DMS153 treated with DMSO at 0.1 percent for 48 hours (cell line): Measurements from ENCODE around the gene HOXD13.

ENCODE experiments used
- DNase-seq: peaks from one replicate; lab custom pipeline; 2025; ENCODE audit not compliant: unreplicated experiment; lab: John Stamatoyannopoulos, UW

The HOXD13 gene

DNA sequence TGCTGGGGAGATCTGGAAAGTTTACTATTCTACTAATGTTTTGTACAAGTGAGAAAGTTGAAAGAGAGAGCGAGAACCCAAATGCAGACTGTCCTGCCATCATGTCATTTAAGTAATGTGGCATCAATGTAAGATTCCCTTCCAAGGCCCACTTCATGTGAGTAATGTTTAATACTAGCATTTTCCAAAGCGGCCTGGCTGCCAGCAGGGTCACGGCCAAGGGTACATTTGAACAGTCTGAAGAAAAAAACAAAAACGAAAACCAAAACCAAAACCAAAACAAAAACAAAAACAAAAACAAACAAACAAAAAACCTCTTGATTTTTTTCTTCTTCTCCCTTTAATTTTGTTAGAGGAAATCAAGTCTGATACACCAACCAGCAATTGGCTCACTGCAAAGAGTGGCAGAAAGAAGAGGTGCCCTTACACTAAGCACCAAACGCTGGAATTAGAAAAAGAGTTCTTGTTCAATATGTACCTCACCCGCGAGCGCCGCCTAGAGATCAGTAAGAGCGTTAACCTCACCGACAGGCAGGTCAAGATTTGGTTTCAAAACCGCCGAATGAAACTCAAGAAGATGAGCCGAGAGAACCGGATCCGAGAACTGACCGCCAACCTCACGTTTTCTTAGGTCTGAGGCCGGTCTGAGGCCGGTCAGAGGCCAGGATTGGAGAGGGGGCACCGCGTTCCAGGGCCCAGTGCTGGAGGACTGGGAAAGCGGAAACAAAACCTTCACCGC lies 26.2 kb downstream of the HOXD13 start:
- peak; percentile 95 for DNase-seq

DNA sequence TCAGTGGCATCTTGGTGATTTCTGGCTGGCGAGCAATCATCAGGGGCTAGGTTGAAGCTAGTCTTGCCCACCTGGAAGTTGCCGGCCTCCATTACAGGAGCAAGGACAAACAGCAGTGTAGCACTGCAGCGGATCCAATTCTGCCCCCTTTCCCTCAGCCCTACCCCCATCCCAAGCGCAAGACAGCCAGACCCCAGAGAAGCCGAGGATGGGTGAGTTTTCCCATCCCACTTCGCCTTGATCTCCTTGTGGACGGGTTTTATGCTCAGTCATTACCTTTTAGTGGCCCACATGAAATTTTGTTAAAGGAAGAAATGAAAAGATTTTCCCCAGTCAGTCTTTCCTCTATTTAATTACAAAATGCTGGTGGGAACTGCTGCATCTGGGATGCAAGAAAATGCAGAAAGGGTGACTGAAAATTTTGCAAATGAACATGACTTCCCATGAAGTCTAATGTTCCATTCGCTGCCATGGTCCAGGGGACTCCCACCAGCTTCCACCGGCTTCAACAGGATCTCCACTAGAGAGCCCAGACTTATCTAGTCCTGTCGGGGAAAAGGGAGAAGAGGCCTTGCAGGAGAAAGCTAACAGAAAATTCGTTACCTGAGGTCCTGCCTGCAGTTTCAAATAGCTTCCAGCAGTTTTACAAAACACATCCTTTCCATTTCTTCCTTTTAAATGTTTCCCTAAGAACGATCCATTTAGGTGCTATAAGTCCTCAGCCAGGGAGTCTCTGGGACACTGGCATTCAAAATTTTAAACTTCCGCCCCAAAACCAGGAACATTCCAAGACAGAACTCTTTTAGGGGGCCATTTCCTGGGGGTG lies 28.1 kb downstream of the HOXD13 start:
- no peak for DNase-seq

DNA sequence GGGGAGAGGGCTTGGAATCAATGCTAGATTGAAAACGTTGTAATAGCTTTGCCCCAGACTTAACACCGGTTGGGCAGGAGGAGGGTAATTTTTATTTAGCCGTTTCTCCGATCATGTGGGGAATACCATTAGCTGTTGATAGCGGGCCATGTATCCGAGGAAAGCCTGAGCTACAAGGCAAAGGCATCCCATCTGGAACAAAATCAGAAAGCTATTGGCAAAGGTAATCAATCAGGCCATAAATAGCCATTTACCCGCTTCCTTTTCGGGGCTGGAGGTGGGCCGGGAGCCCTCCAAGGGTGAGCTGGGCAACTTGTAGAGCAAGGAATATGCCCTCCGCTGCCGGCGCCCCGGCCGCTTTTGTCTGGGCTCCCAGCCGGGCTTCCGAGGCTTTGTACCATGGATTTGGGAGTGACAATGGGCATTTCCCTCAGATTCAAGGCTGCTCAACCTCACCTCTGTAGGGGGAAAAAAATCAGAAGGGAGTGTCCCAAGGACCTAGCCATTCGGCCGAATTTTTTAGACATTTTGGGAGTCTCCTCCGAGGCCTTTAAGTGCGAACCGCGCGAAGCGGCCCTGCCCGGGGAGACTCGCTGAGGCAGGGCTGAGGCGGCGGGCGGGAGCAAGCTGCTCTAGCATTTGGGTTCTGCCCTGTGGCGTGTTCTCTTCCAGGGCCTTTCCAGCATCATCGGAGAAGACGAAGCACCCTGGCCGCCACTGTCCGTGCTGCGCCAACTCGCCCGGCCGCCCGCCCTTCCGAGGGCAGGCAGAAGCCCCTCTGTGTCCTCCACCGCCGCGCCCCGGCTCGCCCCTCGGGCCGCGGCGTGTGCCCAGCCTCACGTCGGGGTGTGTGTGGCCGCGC lies 28.9 kb downstream of the HOXD13 start:
- DNase-seq = no peak

DNA sequence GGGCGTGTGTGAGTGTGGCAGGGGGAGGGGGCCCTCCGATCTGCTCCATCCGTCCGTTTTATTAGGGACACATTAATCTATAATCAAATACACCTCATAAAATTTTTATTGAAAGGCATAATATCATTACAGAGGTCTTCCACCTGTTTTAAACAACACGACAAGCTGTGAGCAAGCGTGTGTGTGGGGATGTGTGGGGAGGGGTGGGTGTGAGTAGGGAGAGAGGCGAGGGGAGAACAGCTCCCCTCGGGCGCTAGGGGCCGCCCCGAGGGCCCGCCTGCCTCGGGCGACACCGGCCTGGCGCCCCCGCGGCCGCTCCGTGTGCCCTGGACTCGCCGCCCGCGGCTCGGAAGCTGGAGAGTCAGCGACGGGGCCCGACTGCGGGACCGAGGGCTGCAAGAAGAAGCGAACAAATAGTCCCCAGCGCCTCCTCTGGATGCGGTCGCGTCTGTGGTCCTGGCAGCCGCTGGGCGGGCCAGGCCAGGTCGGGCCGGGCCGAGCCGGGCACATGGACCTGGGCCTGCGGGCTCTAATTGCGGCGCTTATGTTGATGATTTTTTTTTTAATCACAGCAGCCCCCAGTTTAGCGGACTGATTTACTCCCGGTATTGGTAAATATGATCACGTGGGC lies 29.6 kb downstream of the HOXD13 start:
- DNase-seq = no peak

DNA sequence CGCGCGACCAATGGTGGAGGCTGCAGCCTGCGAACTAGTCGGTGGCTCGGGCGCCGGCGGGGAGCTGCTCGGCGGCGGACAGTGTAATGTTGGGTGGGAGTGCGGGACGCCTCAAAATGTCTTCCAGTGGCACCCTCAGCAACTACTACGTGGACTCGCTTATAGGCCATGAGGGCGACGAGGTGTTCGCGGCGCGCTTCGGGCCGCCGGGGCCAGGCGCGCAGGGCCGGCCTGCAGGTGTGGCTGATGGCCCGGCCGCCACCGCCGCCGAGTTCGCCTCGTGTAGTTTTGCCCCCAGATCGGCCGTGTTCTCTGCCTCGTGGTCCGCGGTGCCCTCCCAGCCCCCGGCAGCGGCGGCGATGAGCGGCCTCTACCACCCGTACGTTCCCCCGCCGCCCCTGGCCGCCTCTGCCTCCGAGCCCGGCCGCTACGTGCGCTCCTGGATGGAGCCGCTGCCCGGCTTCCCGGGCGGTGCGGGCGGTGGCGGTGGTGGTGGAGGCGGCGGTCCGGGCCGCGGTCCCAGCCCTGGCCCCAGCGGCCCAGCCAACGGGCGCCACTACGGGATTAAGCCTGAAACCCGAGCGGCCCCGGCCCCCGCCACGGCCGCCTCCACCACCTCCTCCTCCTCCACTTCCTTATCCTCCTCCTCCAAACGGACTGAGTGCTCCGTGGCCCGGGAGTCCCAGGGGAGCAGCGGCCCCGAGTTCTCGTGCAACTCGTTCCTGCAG lies 30.3 kb downstream of the HOXD13 start, which contains the start of gene HOXD9:
HOXD9 (plus strand) TSS at position 37 of the 728 bp plus-strand sequence; CDS start at position 87, 50 bp downstream.
- no peak for DNase-seq

DNA sequence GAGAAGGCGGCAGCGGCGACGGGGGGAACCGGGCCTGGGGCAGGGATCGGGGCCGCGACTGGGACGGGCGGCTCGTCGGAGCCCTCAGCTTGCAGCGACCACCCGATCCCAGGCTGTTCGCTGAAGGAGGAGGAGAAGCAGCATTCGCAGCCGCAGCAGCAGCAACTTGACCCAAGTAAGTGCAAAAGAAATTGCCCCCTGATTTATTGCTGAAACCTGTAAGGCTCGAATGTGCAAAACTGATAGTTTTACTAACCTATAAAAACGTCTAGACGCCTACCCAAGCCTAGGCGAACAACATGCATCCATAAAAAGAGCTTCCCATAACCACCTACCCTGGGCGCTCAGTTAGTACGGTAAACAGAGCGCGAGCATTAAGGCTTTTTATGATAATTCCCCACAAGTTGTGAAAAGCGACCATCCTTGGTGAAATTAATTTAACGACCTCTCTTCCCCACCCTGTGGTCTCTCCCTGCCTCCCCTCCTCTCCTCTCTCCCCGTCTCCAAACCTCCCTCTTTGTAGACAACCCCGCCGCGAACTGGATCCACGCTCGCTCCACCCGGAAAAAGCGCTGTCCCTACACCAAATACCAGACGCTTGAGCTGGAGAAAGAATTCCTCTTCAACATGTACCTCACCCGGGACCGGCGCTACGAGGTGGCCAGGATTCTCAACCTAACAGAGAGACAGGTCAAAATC lies 31.0 kb downstream of the HOXD13 start:
- DNase-seq = no peak

DNA sequence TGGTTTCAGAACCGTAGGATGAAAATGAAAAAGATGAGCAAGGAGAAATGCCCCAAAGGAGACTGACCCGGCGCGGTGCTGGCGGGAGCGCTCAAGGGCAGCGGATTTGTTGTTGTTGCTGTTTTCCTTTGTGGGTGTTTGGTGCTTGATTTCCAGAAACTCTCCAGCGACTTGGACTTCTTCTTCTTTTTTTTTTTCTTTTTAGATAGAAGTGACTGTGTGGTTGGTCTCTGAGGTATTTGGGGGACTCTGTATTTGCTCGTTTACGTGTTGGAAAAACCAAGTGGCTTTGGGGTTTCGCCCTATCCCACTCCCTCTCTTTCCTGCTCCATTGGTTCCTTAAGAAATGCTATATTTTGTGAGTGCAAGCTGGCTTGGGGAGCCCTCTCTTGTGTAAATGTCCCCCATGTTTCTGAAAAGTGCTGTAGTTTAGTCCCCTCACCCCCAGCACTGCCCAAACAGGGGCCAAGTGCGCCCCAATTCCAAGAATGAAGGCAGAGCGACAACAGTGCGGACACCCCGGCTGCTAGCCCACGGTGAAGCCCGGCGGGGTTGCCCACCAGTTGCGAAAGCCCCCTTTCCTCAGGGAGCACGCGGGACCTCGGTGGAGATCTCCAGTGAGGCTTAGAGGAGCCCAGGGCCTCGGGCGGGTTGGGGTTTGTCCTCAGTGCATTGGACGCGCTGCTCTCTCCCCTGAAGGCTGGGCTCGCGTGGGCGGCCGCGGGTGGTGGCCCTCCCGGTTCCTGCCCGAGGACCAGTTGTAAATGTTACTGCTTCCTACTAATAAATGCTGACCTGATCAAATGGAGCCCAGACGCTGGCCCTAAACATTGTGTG lies 31.8 kb downstream of the HOXD13 start:
- no peak for DNase-seq

DNA sequence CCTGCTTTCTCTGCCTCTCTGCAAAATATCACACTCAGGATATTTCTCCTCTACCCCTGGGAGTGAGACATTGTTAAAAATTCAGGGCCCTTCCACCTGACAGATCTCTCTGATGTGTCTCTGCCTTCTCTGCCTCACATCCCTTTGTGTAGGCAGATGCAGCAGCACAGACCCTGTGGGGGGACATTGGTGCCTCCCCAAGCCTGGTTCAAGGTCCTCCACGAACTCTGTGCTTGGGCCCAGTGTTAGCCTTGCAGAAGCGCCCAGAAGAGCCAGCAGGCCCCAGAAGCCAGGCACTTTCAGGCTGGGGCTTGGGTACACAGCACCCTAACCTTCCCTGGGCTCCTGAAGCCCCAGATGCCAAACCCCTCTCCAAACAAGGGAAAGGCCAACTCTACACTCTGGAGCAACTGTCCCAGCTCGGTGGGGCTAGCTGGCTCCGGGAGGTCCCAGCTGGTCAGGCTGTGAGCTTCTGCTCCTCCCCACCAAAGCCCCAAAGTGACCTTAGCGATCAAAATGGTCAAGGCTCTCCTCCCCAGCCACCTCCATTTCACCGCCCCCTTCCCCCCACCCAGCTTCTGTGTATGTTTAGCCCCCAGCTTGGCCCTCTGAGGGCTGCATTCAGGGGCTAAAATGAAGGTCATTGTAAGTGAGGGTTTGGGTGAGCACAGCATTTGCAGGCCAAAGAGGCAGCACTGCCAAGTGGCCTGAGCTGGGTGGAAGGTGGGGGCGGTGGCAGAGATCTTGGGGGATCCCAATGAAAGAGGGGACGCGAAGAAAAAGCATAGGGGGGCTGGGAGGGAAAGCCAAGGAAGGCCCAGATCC lies 32.6 kb downstream of the HOXD13 start:
- DNase-seq = no peak

DNA sequence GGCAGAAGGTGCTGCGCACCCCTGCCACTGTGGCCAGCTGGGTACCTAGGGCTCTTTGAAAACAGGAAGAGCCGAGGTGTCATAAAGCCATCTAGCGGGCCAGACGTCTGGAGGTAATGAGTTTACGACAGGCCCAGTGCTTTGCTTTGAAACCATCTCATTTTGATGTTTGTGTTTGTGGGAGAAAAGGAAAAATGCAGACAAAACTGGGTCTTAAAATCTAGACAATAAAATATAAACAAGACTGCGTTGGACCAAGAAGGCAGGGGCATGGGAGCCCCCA lies 33.2 kb downstream of the HOXD13 start:
- no peak for DNase-seq

DNA sequence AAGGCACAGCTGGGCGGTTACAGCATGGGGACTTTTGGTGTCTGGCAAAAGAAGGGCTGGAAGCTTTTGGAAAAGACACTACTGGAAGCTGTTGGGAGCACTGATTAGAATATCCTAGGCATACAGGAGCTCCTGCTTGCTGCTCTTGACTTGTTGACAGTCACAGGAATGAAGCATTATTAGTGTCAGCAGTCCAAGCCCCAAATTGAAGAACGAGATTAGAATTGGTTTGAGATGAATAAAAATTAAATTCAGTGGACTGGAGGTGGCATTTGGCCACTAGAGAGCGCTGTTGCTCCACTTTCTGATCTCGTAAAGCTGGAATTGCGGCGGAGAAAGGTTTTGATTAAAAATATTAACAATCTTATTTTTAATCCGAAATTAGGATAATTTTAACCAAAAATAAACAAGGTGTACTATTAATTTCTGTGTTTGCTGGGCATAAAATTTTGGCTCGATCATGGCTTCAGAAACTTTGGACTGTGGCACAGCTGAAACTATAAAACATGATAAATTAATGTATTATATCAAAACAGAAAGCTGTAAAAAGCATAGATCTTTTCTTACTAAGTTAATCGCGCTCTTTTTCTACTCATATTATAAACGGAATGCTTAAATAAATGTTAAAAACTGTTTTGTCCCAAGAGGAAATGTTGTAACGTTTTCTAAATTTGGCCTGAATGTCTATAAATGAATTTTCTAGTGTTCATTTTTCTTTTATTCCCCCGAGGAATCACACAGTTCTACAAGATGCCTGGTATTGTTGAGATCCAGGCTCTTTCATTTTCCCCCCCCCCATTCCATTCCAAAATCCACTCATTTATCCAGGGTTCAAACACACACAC lies 34.6 kb downstream of the HOXD13 start:
- no peak for DNase-seq

DNA sequence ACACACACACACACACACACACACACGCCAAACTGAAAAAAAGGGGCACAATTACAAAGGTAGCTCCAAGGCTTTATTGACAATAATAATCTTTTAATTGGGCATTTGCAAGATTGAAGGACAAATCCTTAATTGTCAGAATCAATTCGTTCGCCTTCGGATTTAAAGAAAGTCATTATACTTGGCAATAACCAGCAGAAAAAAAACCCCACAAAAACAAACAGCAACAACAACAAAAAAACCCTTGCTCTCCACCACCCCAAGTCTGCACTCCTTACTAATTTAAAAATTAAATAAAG lies 35.2 kb downstream of the HOXD13 start:
- DNase-seq = no peak

DNA sequence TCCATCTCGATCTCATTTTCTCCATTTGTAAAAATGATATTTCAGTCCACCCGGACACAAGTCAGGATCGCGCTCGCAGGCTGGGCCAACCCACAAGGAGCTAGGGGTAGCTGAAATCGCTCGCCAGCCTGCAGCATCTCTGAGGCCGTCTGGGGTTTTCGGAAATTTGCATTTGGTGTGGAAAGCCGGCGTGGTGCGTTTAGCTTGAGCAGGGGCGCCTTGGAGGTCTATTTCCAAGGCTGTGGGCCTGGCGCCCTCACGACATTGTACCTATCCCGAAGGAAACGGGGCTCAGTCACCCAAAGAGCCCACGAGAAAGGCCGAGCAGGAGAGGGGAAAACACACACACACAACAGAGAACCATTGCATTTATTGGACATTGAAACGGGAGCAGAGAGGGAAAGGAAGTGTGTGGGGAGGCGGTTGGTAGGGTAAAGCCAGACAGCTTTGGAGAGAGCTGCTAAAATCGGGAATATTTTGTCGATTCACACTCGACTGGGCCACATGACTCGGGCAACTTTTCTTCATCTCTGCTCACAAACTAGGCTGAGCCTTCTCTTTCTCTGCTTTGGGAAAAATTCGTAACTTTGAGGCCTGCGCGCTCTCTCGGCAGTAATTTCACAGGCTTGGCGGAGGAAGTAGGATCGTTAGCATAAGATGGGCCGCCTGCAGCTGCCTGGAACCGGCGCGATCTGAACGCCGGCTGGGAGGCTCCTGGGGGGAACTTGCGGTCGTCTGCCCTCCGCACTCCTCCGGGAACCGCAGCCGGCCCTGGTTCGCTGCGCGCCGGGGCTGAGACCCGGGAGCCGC lies 35.9 kb downstream of the HOXD13 start:
- no peak for DNase-seq

DNA sequence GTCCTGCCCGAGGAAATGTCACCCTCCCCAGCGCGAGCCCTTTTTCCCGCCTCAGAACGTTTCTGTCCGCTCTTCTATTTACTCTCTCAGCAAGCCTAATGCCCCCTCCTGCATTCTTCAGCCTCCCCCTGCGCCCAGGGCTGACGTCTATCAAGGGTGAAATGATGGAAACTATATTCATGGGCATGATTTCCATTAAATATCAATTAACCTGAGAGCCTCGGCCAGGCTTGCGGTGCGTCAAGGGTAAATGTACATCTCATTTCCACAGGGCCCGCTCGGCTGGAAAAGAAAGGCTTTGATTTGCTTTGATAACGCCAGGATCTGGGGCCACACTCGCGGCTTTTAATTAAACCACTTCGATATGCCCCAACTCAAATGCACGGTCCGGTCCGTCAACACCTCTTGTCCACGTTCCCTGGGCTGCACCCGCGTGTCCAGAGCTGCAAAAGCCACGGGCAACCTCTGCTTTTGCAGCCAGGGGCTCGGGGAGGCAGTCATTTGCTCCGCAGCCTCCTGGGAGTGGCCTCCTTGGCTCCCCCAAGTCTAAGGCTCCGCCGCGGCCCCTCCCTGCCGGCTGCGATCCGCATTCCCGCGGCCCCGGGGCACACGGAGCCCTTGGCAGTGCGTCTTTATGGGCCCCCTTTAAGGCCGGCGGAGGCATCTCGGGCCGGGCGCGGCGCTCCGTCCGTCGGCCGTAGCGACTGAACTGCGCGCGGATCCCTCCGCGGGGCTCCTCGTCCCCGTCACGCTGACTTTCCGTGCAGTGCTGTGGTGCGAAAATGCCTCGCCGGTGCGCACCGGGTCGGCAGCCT lies 36.7 kb downstream of the HOXD13 start, which contains the start of gene HOXD8:
HOXD8 (plus strand) TSS at position 724 of the 815 bp plus-strand sequence. CDS start 662 bp downstream, outside the sequence.
- DNase-seq = no peak

DNA sequence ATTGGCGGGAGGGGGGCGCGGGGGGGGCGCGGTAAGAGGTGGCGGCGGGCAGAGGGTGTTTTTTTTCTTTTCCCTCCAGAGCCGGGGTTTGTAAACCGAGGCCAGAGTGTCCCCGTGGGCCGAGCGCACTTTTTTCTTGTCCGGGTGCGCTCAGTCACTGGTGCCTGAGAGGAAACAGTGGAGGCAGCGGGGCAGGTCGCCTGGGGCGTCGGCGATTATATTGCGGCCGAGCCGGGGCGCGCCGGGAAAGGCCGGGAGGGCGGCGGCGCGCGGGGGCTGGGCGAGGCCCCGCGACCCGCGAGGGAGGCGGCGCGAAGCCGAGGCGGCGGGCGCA lies 37.3 kb downstream of the HOXD13 start:
- DNase-seq = no peak

DNA sequence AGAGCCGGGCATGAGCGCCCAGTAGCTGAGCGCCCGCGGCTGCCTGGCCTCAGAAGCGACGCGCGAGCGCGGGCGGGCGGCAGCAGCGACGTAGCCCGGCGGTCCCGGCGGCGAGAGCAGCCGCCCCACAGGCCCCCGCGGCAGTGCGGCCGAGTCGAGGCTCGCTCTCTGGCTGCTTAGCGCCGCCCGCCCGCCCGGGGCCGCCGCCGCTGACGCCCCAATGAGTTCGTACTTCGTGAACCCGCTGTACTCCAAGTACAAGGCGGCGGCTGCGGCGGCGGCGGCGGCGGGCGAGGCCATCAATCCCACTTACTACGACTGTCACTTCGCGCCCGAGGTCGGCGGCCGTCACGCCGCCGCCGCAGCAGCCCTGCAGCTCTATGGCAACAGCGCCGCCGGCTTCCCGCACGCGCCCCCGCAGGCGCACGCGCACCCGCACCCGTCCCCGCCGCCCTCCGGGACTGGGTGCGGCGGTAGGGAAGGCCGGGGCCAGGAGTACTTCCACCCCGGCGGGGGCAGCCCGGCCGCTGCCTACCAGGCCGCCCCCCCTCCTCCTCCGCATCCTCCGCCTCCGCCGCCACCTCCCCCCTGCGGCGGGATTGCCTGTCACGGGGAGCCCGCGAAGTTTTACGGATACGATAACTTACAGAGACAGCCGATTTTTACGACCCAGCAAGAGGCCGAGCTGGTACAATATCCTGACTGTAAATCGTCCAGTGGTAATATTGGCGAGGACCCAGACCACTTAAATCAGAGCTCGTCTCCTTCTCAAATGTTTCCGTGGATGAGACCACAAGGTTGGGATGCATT lies 37.8 kb downstream of the HOXD13 start:
- DNase-seq = no peak
